ENCODE results near the gene MGAT5B.

DNA sequence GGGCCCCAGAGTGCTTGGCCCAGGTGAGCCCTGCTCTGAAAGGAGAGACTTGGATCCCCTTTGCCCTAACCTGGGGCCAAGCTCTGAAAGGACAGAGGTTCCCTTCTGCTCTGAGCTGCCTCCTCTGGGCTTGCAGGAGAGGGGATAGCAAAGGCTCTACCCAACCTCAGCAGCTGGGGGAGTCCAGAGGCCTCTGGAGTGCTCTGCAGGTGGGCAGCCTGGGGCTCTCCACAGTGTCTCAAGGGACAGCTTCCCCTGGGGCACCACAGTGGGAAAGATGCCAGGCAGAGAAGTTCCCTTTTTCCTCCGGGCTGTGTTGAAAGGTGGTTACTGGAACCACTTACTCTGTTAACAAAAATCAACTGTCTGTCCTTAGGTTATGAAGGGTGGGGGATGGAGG lies 48.2 kb upstream of the MGAT5B start:
- no peak for TF ChIP-seq RAD21 (IDR thresholded peaks at IDR 0.05; ENCODE audit: low read depth)
- TF ChIP-seq, protein P1, sequence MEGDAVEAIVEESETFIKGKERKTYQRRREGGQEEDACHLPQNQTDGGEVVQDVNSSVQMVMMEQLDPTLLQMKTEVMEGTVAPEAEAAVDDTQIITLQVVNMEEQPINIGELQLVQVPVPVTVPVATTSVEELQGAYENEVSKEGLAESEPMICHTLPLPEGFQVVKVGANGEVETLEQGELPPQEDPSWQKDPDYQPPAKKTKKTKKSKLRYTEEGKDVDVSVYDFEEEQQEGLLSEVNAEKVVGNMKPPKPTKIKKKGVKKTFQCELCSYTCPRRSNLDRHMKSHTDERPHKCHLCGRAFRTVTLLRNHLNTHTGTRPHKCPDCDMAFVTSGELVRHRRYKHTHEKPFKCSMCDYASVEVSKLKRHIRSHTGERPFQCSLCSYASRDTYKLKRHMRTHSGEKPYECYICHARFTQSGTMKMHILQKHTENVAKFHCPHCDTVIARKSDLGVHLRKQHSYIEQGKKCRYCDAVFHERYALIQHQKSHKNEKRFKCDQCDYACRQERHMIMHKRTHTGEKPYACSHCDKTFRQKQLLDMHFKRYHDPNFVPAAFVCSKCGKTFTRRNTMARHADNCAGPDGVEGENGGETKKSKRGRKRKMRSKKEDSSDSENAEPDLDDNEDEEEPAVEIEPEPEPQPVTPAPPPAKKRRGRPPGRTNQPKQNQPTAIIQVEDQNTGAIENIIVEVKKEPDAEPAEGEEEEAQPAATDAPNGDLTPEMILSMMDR (IDR thresholded peaks at IDR 0.05 in 2 of 3, conservative IDR thresholded peaks at IDR 0.05 in 1 of 3; ENCODE audit: borderline replicate concordance in 1 of 3, insufficient read depth in 1 of 3, low read depth in 2 of 3, low read length in 2 of 3): no peak
- no peak for TF ChIP-seq ELF1 (IDR thresholded peaks at IDR 0.05; ENCODE audit: borderline replicate concordance, low read depth)
- no peak for TF ChIP-seq POLR2A (IDR thresholded peaks at IDR 0.05; ENCODE audit: borderline replicate concordance, extremely low read depth, insufficient read depth, insufficient read length)
- no peak for TF ChIP-seq SIN3A (IDR thresholded peaks at IDR 0.05; ENCODE audit: low read depth)
- TF ChIP-seq CEBPB (IDR thresholded peaks at IDR 0.05; ENCODE audit: low read depth): no peak
- TF ChIP-seq FOSL1 (IDR thresholded peaks at IDR 0.05; ENCODE audit: low read depth): no peak
- TF ChIP-seq, protein P2, sequence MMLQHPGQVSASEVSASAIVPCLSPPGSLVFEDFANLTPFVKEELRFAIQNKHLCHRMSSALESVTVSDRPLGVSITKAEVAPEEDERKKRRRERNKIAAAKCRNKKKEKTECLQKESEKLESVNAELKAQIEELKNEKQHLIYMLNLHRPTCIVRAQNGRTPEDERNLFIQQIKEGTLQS (IDR thresholded peaks at IDR 0.05): no peak
- no peak for TF ChIP-seq SP1 (IDR thresholded peaks at IDR 0.05; ENCODE audit: low read depth)
- no peak for TF ChIP-seq YY1 (IDR thresholded peaks at IDR 0.05; ENCODE audit: extremely low read depth, insufficient replicate concordance, low read depth, low read length)
